Measurements from ENCODE around the gene EXOC8.
"Not testable (repeated sequence)": the region's sequence is repeated elsewhere in the genome, so short reads cannot be mapped to it uniquely, and the experiment has no call there.

The EXOC8 gene

GRCh38 chr1:231348856-231349255 lies 11.2 kb upstream of the EXOC8 start:
- not testable (repeated sequence) for DNase-seq

GRCh38 chr1:231348442-231348841 lies 10.8 kb upstream of the EXOC8 start:
- no peak for DNase-seq

DNA sequence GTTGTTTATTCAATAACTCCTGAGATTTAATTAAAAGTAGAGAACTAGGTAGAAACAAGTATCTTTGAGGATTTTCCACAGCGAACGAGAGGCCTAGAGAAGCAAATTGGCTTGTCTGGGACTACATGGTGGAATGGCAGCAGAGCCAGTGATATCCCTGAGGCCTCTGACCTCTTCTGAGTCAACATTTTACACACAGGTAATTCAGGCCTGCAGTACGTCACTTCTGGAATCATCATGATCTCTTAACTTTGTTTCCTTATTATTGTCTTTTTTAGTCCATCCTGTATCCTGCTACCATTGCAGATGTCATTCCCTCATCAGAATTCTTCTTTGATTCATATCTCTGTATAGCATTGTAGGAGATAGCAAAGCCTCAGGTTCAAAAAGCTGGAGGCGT lies 10.3 kb upstream of the EXOC8 start:
- DNase-seq: no peak

DNA sequence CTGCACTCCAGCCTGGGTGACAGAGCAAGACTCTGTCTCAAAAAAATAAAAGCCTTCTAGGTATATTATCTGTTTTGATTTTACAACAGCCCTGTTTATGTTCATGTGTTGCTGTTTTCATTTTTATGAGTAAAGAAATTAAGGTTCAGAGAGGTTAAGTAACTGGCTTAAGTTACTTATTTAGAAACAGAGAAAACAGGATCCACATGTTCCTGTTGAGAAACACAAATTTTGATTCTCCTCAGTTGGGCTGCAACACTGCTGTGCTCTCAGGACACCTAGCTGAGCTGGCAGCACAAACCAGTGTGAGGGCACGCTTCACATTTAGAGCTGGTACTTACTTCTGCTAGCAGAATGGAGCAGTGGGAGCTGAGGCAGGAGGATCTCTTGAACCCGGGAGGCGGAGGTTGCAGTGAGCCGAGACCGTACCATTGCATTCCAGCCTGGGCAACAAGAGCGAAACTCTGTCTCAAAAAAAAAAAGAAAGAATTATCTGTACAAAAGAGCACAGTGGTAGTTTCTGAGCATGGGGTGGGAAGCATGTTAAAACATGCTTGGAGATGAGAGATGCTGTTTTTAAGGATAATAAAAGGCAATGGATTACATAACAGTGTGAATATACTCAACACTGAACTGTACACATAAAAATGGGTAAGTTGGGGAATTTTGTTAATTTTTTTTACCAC lies 2.8 kb upstream of the EXOC8 start:
- DNase-seq: no peak

DNA sequence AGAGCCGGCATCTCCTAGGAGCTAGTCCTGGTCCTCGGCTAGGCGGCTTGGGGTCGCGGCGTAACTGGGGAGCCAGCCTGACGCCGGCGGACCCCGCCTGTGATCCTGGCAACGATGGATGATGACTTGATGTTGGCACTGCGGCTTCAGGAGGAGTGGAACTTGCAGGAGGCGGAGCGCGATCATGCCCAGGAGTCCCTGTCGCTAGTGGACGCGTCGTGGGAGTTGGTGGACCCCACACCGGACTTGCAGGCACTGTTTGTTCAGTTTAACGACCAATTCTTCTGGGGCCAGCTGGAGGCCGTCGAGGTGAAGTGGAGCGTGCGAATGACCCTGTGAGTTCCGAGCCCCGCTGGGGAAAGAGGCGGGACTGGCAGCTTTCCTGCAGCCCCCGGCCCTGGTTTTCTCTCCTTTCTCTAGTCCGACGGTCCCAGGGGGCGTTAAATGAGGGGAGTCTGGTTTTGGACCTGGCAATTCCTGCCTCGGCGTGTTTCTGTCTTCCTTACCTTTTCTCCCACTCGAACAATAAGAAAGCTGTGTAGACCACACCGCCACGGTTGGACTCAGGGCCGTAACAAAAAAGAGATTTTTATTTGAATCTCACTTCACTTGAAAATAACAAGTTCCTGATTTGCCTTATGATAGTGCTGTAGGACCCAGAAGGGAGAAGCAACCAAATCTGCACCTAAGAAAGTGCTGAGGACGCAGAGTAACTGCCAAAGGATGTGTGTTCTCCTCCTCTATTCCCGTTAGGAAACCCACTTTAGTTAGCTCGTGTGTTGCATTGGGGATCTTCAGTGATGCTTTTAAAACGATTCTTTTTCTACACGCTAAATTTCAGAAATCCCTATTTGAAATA lies 847 bp upstream of the EXOC8 start, which contains the start of gene SPRTN:
Gene SPRTN, plus strand, starts transcription at position 24 of the 859 bp plus-strand sequence. Its CDS starts 91 bp downstream, at position 115.
- no peak for DNase-seq

DNA sequence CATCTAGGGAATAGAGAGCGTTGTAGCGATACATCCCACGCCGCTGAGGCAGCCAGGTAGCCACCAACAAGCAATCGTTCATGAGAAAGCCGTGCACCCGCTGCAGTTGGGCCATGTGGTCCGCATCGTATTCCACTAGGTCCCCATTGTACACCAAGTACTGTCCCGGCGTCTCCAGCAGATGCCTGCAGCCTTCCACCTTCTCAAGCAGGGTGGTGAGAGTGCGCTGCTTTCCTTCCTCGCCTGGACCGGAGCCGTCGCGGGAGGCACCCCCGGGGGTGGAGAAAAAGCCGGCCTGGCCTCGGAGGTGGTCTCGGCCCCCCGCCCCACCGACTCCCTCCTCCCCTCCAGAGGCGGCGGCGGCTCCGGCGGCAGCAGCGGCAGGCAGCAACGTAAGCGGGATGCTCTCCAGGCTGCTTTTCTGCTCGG lies 595 bp downstream of the EXOC8 start:
- DNase-seq: no peak

DNA sequence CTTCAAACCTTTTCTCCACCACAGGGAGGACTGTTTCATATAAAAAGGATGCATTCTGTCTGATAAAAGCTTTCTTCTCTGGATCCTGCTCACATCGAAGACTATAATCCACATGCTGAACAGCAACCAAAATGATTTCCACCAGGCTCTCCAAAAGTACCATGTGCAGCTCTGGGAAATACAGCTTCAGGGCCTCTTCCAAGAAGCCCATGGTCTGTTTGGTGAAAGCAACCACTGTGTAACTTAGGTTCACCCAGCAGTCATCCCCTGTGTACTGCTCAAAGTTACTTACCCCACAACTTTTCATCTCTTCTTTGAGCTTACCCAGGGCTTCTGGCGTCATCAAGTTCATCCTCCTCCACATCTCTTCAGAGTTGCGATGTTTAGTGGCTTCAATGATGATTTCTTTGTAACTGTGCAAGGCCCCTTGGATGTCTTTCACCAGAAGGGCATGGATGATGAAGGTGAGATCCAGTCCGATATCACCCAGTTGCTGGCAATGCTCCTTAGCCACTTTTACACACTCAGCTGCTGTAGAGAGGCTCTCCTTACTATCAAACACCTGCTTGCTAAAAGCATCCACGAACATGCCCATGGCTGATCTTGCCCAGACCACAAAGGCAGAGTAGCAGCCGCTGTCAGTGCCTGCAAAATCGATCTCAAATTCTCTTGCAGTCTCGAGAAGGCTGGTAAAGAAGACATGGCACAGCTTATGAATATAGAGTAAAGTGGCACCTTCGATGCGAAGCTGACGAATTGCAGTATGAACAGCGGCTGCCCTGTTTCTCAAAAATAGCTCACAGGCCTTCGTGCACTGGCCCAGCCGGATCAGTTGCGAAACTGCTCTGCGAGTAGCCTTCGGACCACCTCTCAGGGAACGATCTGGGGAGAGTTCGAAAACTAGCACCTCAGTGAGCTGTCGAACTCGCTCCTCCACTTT lies 1.7 kb downstream of the EXOC8 start:
- no peak for DNase-seq

GRCh38 chr1:231334952-231335351 lies 2.7 kb downstream of the EXOC8 start:
- no peak for DNase-seq

- DNase-seq: no peak
These were observed 3.5 kb downstream of the EXOC8 start for GRCh38 chr1:231334079-231334666.

DNA sequence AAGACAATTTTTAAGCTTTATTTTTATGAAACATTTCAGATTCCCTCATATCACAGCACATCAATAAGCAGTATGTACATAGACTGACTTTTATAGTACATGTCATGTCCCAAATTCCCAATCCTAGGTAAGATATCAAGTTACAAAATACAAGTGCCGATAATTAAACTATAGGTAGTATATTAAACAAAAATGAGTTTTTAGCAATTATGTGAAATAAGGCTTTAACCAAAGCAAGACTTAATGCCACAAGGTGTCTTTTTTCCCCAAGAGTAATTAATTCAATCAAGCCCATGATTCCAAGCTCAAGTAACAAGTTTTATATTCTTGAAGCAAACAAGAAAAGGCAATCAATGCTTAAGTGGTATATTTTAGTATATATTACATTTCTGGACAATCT lies 4.9 kb downstream of the EXOC8 start:
- DNase-seq: no peak

GRCh38 chr1:231329483-231329882 lies 8.2 kb downstream of the EXOC8 start:
- DNase-seq: no peak

DNA sequence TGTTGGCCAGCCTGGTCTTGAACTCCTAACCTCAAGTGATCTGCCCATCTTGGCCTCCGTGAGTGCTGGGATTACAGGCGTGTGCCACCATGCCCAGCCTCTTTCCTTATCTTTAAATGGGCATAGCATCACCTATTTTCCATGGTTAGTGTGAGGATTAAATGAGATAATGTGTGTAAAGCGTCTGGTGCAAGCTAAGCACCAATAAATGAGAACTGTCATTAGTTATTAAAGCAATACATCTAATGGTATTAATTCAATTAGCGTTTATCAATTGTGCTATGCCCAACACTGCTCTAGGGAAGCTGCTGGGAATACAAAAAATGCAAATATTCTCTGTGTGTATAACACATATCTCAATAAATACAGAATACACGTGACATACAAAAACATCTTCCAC lies 10.0 kb downstream of the EXOC8 start:
- DNase-seq: no peak

GRCh38 chr1:231326248-231326647 lies 11.4 kb downstream of the EXOC8 start:
- no peak for DNase-seq

DNA sequence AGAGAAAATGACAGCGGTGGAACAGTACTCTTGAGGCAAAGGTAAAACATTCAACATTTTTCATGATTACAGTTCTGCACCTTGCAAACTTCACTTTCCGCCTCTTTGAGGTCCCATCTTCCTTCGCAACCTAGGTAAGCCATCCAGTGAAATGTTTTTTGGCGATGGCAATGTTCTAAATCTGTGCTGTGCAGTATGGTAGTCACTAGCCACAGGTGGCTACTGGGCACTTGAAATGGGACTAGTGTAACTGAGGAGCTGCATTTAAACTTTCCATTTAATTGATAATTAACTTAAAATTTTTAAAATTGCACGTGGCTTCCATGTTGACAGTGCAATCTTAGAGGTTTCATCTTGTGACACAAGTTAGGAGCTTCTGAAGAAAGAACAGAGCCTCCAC lies 13.0 kb downstream of the EXOC8 start:
- DNase-seq: no peak

DNA sequence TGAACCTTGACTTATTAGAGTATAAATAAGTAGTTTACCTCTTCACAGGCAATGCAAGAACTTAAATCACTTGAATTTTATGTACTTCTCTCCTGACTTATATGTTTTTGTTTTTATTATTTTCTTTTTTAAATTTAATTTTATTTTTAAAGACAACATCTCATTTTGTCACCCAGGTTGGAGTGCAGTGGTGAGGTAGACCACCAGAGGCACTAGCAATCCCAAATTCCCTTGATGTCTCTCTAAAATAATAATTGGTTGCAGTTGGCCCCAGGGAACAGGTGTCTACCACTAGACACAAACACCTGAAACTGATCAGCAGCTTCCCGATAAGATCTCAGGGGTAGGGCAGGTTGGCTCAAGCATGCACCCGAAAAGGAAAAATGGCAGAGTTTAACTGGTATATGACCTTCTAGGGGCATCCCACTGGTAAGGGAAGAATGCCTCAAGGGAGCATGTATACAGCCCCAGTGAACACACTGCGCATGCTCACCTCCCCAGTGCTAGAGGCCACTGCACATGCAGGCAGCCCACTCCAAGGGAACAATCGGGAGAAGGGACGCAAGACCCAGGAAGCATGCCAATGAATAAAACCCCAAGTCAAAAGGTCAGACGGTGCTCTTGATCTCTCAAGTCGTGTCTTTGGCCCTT lies 14.6 kb downstream of the EXOC8 start:
- DNase-seq: no peak

- DNase-seq: no peak
These were observed 18.6 kb downstream of the EXOC8 start for GRCh38 chr1:231319080-231319479.

DNA sequence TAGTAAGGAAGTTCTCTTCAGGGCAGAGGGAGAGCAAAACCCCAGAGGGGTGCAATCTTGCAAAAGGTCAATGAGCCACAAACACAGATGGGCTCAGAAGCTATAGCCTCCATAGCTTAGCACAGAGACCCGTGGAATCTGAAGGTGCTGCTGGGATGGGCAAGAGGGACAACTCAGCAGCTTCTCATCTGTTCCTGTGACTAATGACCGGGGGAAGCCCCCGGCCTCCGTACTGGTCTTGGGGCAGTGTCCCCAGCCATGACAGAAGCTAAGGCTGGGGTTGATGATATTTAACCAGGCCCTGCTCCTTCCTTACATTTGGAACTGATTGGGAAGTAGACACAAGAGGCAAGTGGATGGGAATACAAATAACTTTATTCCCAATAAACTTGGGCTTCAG lies 19.1 kb downstream of the EXOC8 start:
- no peak for DNase-seq

DNA sequence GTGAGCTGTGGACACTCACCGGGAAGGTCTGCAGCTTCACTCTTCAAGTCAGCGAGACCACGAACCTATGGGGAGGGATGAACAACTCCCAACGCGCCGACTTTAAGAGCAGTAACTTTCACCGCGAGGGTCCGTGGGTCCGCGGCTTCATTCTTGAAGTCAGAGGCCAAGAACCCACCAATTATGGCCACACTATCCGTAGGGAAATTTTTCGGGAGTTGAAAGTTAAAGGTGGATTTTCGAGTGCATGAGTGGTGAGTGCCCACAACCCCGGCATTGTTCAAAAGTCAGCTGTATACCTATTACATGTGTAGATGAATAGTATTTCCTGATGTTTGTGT lies 19.7 kb downstream of the EXOC8 start:
- no peak for DNase-seq

DNA sequence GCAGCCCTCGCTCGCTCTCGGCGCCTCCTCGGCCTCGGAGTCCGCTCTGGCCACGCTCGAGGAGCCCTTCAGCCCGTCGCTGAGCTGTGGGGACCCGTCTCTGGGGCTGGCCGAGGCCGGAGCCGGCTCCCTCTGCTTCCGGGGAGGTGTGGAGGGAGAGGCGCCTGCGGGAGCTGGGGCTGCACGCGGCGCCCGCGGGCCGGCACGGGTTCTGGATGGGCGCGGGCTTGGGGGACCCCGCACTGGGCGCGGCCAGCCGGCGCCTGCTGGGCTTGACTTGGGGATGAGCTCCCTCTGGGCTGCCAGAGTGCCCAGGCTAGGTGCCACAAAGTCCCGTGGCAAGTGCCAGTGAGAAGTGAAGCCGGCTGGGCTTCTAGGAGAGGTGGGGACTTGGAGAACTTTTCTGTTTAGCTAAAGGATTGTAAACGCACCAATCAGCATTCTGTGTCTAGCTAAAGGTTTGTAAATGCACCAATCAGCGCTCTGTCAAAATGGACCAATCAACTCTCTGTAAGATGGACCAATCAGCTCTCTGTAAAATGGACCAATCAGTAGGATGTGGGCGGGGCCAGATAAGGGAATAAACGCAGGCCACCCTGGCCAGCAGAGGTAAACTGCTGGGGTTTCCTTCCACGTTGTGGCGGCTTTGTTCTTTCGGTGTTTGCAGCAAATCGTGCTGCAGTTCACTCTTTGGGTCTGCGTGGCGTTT lies 20.2 kb downstream of the EXOC8 start:
- no peak for DNase-seq

DNA sequence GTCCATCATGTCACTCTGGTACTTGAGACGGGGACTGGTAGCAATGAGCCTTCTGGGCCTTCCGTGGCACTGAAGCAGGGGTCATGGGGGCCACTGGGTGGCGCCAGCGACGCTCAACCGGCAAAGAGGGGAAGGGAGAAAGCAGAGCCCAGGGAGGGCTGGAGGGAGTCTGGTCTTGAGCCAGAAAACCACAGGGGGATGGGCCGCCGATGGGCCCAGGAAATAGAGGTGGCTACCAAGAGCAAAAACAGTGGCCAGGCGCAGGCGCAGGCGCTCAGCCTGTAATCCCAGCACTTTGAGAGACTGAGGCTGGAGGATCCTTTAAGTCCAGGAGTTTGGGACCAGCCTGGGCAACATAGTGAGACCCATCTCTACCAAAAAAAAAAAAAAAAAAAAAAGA lies 21.8 kb downstream of the EXOC8 start:
- DNase-seq: no peak

DNA sequence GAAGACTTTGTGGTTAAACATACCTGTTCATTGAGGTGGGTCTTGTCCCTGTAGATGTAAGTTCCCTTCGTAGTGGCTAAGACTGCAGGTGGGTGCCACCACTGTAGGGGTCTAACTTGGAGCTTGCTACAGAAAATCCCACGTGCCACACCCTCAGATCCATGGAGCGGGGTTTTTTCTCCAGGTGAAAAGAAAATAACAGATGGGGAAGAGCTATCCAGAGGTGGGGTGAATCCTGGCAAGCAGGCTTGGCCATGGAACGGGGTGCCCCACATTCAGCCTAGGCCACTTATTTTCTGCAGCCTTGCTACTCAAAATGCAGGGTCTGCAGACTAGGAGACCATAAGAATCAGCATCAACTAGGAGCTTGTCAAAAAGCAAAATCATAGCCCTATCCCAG lies 24.0 kb downstream of the EXOC8 start:
- no peak for DNase-seq

- DNase-seq: no peak
These were observed 25.2 kb downstream of the EXOC8 start for GRCh38 chr1:231312432-231312788.

Data from NCI-H748 treated with DMSO at 0.1 percent for 48 hours (cell line).